CD4-positive, alpha-beta T cell treated with Interleukin-21 for 1 hour (primary cell): Measurements from ENCODE around the gene MCC.

Experiments used
- DNase-seq: peaks from one replicate; pipeline ENCODE4 v3.0.0-alpha.2; 2020

The MCC gene

GRCh38 chr5:113040672-113041260 lies 447.5 kb downstream of the MCC start:
- no peak for DNase-seq

- no peak for DNase-seq
Observed at GRCh38 chr5:113039934-113040285, 448.3 kb downstream of the MCC start.

GRCh38 chr5:113039229-113039933 lies 448.9 kb downstream of the MCC start:
- DNase-seq = no peak

DNA sequence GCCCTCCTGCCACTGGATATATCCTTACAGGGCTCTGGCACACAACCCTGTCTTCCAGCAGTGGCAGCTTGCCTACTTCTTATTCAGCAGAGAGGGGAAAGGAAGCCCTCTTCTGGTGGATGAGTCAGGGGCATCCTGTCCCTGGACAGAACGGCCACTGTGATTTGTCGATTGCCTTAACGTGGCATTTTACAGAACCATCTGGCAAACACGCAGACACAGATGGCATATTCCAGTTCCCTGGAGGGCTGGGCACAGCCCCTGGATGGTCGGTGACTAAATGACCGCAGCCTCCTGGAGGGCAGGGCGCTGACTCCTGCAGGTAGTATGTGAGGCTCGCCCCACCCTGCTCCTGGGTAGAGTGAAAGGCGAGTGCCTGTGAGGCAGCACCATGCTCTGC lies 449.5 kb downstream of the MCC start:
- no peak for DNase-seq

DNA sequence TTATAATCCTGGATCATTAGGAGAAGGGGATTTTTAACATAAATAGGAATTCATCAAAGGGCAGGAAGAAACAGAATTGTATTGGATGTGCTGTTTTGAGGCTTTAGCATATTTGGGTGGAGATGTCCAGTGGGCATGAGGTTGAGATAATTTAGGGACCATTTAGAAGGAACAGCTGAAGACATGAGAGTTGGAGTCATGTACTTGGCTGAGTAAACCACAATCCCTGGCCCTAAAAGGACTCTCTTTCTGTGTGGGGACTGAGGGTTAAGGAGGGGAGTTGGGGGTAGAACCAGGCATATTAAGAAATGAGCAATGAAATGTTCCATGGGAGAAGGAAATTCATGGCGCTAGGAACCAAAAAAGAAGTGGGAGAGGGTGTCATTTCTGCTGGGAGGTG lies 450.1 kb downstream of the MCC start:
- DNase-seq = no peak

DNA sequence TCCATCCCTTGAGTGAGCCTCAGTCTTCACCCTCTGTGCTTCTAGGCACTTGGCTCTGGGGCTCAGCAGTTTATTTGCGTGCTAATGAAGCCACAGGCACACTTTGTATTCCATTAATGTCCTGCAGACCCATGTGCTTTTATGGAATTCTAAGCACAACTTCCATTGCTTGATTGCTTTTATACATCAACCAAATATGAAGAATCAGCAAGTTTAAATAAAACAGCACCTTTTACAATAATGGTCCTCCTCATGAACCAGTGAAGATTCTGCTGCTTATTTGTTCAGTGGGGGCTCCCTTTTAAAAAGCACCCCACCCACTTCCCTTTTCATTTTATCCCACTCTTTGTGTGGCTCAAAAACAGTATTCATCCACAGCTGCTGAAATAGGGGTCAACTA lies 451.4 kb downstream of the MCC start:
- no peak for DNase-seq

DNA sequence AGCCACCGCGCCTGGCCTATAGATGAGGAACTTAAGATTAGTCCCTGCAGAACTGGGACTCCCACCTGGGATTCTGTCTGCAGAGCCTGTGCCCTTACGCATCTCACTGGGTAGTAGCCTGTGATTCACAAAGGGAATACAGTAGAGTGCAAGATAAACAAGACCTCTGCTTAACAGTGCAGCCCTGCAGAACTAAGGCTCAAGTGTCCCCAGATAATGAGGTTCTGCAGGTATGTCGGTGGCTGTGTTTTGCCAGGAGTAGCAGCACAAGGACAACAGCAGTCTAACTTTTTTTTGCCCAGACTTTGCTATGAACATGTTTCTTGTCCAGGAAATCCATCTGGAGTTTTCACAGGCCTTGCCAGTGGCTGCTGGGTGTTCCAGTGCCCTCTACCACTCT lies 451.9 kb downstream of the MCC start:
- DNase-seq = no peak

- no peak for DNase-seq
Observed at GRCh38 chr5:113035096-113035495, 453.2 kb downstream of the MCC start.

DNA sequence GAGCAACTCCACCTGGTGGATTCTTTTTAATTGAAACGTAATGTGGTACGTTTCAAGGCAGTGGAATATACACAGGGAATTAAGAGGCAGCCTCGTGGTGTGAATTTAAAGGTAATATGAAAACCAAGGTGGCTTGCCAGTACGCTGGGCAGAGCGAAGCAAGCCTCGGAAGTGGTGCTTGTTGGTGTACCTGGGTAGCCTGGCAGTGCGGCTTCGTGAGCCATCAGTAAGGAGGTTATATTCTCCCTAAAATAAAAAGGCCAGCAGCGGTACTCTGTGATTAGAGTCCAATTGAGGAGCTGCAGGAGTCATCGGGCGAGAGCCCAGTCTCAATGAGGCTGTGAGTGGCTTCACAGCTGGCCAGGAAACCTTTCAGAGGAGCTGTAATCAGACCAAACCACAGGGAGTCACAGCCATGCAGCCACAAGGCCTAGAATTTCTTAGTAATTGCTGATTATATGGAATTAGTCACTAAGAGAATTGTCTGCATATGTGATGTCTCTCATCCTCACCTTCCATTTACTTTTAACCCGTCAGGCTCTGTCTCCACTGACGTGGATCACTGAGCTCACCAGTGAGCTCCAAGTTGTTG lies 454.0 kb downstream of the MCC start:
- DNase-seq = no peak

GRCh38 chr5:113031557-113031956 lies 456.7 kb downstream of the MCC start:
- DNase-seq = no peak

GRCh38 chr5:113031104-113031503 lies 457.1 kb downstream of the MCC start:
- DNase-seq = no peak

DNA sequence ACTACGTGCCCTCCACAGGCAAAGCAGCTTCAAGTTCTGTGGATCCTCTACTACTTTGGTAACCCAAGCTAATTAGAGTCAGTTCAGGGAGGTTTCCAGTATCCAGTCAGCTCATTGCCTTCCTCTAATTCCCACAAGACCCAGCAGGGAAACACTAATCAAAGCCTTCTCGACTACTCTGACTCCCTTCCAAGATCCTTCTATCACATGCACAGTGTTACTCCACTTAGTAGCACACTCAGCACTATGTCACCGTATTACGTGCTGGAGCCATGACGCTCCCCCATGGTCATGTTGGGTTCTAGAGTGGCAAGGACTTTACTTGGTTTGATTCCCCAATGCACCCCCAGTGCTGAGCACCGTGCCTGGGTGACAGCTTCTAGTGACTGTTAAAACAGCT lies 458.6 kb downstream of the MCC start:
- no peak for DNase-seq

- DNase-seq = no peak
Observed at GRCh38 chr5:113027431-113027830, 460.8 kb downstream of the MCC start.

- no peak for DNase-seq
Observed at GRCh38 chr5:113027015-113027414, 461.2 kb downstream of the MCC start.

GRCh38 chr5:113026211-113026610 lies 462.0 kb downstream of the MCC start:
- DNase-seq = no peak

GRCh38 chr5:113025596-113025995 lies 462.7 kb downstream of the MCC start:
- no peak for DNase-seq

GRCh38 chr5:113024076-113024697 lies 464.1 kb downstream of the MCC start:
- no peak for DNase-seq

DNA sequence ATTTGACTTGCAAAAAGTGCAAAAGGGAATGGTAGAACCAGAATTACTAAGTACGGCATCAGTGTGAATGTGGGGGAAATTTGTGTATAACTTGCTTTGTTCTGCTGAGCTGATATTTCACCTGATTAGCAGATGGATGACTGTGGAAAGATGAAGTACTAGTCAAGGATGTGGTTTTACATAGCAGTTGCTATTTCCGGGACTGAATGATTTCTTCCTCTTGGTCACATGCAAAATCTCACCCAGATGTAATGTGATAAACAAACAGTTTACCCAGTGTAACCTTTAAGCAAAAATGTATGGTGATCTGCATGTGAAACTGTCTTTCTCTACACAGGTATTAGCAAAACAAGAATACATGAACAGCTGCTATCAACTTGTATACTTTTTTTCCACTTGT lies 465.6 kb downstream of the MCC start:
- peak; percentile 71 for DNase-seq

DNA sequence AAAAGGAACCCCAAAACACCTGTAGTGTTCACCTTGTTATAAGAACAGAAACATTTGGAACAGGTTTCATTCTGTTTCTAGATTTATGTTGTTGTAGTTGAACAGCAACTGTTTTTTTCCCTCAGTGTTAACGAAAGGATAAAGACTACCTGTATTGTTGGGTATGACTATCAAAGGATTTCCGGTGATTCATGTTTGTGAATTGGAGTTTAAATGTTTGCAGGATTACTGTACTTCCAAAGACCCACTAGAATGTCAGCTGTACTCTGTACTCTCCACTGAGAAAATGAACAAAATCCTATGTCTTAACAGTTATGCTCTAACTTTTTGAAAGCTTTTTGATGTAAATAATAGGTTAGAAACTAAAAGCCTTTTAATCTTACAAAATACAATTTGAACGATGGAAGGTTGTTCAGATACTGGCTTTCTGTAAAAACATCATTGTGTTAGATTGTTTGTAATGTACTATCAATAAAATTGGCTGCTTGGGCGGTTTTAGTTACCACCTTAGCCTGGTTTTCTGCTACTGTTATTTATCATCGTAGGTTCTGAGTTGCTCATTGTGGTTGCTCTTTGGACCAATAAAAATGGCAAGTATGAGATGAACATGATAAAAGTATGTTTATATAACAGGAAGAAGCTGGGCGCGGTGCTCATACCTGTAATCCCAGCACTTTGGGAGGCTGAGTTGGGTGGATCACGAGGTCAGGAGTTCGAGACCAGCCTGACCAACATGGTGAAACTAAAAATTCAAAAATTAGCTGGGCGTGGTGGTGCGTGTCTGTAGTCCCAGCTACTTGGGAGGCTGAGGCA lies 467.6 kb downstream of the MCC start:
- peak; percentile 20 for DNase-seq

- DNase-seq = no peak
Observed at GRCh38 chr5:113017881-113018635, 470.2 kb downstream of the MCC start.

DNA sequence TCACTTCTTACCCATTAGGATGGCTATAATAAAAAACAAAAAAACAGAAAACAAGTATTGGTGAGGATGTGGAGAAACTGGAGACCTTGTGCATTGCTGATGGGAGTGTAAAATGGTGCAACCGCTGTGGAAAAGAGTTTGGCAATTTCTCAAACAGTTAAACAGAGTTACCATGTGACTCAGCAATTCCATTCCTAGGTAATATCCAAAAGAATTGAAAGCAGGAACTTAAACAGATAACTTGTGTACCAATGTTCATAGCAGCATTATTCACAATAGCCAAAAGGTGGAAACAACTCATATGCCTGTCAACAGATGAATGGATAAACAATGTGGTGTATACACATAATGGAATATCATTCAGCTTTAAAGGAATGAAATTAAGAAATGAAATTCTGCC lies 482.8 kb downstream of the MCC start:
- DNase-seq = no peak

GRCh38 chr5:113003763-113004162 lies 484.5 kb downstream of the MCC start:
- no peak for DNase-seq

DNA sequence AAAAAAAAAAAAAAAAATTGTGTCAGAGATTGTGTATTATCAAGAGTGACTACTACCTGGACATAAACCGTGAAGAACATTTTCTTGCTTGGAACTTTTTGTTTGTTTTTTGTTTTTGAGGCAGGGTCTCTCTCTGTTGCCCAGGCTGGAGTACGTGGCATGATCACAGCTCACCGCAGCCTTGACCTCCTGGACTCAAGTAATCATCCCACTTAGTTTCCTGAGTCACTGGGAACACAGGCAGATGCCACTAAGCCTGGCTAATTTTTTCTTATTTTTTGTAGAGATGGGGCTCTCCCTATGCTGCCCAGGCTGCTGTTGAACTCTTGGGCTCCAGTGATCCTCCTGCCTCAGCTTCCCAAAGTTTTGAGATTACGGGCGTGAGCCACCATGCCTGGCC lies 485.8 kb downstream of the MCC start:
- no peak for DNase-seq
